ENCODE measurements around the gene GLG1. TPM values are rescaled to one million over a fixed set of nuclear protein-coding genes. Genes with fewer than 3 reads are reported as not detected.

The GLG1 gene
- total and polyA plus RNA-seq, 12 donors = 25.7 to 136 (median 103) TPM

DNA sequence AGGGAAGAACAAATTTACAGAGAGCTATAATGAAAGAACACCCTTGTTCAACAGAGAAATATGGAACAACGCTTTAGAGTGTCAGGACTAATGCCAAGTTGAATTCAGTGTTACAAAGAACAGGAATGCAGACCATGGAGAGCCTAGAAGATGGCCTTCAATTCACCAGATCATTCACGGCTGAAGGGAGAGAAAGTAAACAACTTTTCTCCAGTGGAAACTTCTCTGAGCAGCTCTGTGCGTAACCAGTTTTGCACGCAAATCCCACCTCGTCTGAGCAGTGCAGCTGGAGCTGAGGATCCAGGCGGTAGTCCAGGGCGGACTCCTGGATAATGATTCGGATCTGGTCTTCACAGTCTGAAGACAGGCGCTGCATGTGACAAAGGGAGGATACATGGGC is 145.1 kb downstream of the GLG1 start:
- H3K4me1 ChIP-seq = peaks cover 0 to 10% (median 0%) of the 10 kb centered on the region in 9 donors
- intact Hi-C loops (cut with DNase I) = no loop called here
- WGBS, 2 donors = 92 to 94% methylated on average over 9 of the region's 9 CpGs
- no peaks in the 10 kb centered on the region for H3K9me3 ChIP-seq
- TF ChIP-seq, protein P1, sequence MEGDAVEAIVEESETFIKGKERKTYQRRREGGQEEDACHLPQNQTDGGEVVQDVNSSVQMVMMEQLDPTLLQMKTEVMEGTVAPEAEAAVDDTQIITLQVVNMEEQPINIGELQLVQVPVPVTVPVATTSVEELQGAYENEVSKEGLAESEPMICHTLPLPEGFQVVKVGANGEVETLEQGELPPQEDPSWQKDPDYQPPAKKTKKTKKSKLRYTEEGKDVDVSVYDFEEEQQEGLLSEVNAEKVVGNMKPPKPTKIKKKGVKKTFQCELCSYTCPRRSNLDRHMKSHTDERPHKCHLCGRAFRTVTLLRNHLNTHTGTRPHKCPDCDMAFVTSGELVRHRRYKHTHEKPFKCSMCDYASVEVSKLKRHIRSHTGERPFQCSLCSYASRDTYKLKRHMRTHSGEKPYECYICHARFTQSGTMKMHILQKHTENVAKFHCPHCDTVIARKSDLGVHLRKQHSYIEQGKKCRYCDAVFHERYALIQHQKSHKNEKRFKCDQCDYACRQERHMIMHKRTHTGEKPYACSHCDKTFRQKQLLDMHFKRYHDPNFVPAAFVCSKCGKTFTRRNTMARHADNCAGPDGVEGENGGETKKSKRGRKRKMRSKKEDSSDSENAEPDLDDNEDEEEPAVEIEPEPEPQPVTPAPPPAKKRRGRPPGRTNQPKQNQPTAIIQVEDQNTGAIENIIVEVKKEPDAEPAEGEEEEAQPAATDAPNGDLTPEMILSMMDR (IDR thresholded peaks at IDR 0.05) = no peak
- H3K27me3 ChIP-seq = no peaks in the 10 kb centered on the region
- no peak for DNase-seq
- ATAC-seq = no peak
- no peak overlapping the region for H3K4me3 ChIP-seq
- no peak overlapping the region for H3K27ac ChIP-seq
- peaks cover 0 to 100% (median 58%) of the 10 kb centered on the region in 9 donors for H3K36me3 ChIP-seq

DNA sequence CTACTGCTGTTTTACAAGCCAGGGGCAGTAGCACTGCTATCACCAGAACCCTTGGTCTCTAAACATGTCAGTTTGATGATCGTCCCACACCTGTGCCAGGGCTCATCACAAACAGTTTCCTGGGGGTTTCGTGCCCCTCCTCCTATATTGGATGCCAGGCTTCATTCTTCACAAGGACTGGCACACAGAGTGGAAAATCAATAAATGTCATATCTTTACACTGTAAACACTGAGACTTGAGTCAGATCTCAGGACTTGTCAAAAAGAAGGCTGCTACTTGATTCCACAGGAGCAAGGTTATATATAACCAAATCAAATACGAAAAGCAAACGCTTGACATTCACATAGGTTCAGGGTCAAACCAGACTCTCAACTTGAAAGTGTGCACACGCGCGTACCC is 146.4 kb downstream of the GLG1 start:
- Histone ChIP-seq H3K9me3 (no peaks in the 10 kb centered on the region), H3K4me3 (no peak overlapping the region), H3K4me1 (peaks cover 0 to 5% (median 0%) of the 10 kb centered on the region in 9 donors), H3K27ac (no peak overlapping the region), H3K36me3 (peaks cover 0 to 100% (median 65%) of the 10 kb centered on the region in 9 donors), H3K27me3 (no peaks in the 10 kb centered on the region)
- TF ChIP-seq, protein P1 (IDR thresholded peaks at IDR 0.05) = no peak
- no peak for DNase-seq
- intact Hi-C loops (cut with DNase I) = no loop called here
- no peak for ATAC-seq
- 88 to 90% methylated on average over 7 of the region's 7 CpGs for WGBS, 2 donors

DNA sequence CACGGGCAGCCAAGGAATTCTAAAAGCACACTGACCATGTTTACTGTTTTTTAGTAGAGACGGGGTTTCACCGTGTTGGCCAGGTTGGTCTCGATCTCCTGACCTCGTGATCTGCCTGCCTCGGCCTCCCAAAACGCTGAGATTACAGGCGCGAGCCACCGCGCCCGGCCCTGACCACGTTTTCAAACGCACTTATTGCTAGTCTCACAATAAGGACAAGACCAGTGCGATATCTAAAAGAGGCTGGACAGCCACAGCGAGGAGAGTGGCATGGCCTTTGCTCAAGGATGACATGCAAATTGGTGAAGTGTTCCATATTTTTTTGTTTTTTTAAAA is 150.7 kb downstream of the GLG1 start:
- WGBS, 2 donors = 97% methylated on average over 16 of the region's 16 CpGs
- Histone ChIP-seq H3K27me3 (no peaks in the 10 kb centered on the region), H3K27ac (no peak overlapping the region), H3K9me3 (no peaks in the 10 kb centered on the region), H3K36me3 (peaks cover 0 to 100% (median 53%) of the 10 kb centered on the region in 9 donors), H3K4me3 (no peak overlapping the region), H3K4me1 (peaks cover 0 to 9% (median 0%) of the 10 kb centered on the region in 9 donors)
- ATAC-seq = no peak
- intact Hi-C loops (cut with DNase I) = no loop called here
- TF ChIP-seq, protein P1 (IDR thresholded peaks at IDR 0.05) = no peak
- no peak for DNase-seq

DNA sequence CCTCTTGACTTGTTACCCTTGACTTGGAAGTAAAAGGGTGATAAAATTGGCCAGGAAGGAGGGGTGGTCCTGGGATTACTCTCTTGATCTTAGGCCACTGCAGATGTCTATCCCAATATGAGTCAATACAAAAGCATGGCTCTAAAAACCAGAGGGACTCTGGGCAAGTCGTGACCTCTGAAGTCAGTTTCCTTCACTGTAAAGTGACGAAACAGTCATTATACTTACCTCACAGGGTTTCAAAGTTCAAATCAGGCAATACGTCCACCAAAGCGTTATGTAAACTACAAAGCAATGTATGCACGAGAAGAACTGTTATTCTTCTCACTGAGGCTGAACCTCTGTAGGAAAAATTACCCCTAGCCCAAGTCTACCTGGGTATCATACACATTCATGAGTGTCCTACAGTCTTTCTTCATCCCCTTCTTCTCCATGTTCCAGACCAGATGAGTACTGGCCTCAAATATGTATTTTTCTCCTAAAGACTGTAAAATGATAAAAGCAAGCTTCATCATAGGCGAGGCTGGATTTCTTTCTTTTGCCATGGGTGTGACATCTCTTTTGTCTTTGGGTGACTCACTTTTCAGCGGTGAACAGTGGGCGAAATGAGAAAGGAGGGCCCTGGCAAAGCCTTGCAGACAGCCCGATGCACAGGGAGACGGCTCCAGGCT is 151.2 kb downstream of the GLG1 start:
- Histone ChIP-seq H3K4me1 (peaks cover 0 to 14% (median 0%) of the 10 kb centered on the region in 9 donors), H3K27me3 (no peaks in the 10 kb centered on the region), H3K36me3 (peaks cover 0 to 100% (median 55%) of the 10 kb centered on the region in 9 donors), H3K27ac (no peak overlapping the region), H3K4me3 (no peak overlapping the region), H3K9me3 (no peaks in the 10 kb centered on the region)
- ATAC-seq (no peak), DNase-seq (no peak)
- intact Hi-C loops (cut with DNase I) = no loop called here
- 88 to 93% methylated on average over 10 of the region's 10 CpGs for WGBS, 2 donors
- TF ChIP-seq, protein P1 (IDR thresholded peaks at IDR 0.05) = no peak

Data from heart right ventricle (tissue), 16 donors.